ENCODE data around the gene TRAK2. TPM values are rescaled to one million over a fixed set of nuclear protein-coding genes. Genes with fewer than 3 reads are reported as not detected.

The TRAK2 gene
- total and polyA plus RNA-seq, 2 donors (not counting 3 experiments of a cell fraction or from before 2014, with no cell fraction given): 9.7 to 35.7 TPM

DNA sequence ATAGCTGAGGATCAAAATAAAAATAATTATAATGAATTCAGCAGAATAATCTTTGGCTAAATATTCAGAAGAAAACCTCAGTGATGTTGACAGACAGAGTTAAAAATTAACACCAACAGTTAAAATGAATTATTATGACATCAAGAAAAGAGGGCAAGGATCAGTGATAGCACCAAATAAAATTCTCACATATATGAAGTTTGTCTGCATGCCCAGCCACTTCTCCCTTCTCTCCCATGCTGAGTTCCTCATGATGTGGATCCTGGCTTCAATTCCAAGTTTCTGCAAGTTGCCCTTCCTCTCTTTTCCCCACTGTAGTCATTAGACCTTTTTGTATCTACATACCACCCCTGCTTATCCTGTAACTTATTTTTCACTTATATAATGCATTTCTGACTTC lies 7.1 kb upstream of the TRAK2 start:
- H3K4me1 ChIP-seq (ENCODE audit: control insufficient read depth, extremely low read depth, insufficient read depth, low read length): no peaks in the 10 kb centered on the region
- H3K4me3 ChIP-seq (replicated peaks in 1 of 3; ENCODE audit: insufficient read depth in 1 of 3, low read depth in 1 of 3, low read length in 3 of 3): no peak overlapping the region
- ChIA-PET POLR2A (no interaction called here), CTCF (no interaction called here)
- no peaks in the 10 kb centered on the region for H3K9me3 ChIP-seq (replicated peaks; ENCODE audit: control insufficient read depth, insufficient read depth, low read length)
- no peaks in the 10 kb centered on the region for H4K20me1 ChIP-seq (replicated peaks; ENCODE audit: control insufficient read depth, extremely low read depth, insufficient read depth, low read length)
- TF ChIP-seq GATA2 (IDR thresholded peaks at IDR 0.05; ENCODE audit: insufficient read depth, insufficient read length, low read depth, low read length) (no peak), POLR2A (IDR thresholded peaks at IDR 0.05; ENCODE audit: low read depth, low read length) (no peak), EZH2 (IDR thresholded peaks at IDR 0.05; ENCODE audit: borderline replicate concordance, low read depth, low read length, severe bottlenecking) (no peak), JUN (IDR thresholded peaks at IDR 0.05; ENCODE audit: borderline replicate concordance, insufficient read depth, insufficient read length, low read depth) (no peak), FOS (IDR thresholded peaks at IDR 0.05; ENCODE audit: borderline replicate concordance, insufficient read depth, low read length) (no peak), MYC (IDR thresholded peaks at IDR 0.05; ENCODE audit: low read depth, low read length) (no peak), POLR2AphosphoS5 (IDR thresholded peaks at IDR 0.05; ENCODE audit: insufficient read depth, low read depth, low read length) (no peak)
- TF ChIP-seq, protein P1, sequence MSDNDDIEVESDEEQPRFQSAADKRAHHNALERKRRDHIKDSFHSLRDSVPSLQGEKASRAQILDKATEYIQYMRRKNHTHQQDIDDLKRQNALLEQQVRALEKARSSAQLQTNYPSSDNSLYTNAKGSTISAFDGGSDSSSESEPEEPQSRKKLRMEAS (IDR thresholded peaks at IDR 0.05; ENCODE audit: insufficient read depth, insufficient read length): no peak
- TF ChIP-seq, protein P2, sequence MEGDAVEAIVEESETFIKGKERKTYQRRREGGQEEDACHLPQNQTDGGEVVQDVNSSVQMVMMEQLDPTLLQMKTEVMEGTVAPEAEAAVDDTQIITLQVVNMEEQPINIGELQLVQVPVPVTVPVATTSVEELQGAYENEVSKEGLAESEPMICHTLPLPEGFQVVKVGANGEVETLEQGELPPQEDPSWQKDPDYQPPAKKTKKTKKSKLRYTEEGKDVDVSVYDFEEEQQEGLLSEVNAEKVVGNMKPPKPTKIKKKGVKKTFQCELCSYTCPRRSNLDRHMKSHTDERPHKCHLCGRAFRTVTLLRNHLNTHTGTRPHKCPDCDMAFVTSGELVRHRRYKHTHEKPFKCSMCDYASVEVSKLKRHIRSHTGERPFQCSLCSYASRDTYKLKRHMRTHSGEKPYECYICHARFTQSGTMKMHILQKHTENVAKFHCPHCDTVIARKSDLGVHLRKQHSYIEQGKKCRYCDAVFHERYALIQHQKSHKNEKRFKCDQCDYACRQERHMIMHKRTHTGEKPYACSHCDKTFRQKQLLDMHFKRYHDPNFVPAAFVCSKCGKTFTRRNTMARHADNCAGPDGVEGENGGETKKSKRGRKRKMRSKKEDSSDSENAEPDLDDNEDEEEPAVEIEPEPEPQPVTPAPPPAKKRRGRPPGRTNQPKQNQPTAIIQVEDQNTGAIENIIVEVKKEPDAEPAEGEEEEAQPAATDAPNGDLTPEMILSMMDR (IDR thresholded peaks at IDR 0.05; ENCODE audit: extremely low read depth in 1 of 2, insufficient read depth in 1 of 2, low read depth in 1 of 2, low read length in 2 of 2): no peak
- intact Hi-C loops (cut with micrococcal nuclease) (no loop called here), dilution Hi-C loops (cut with MboI; ENCODE audit: extremely low pct_ligation_motif_present, low sequenced_read_pairs) (no loop called here)
- no TSS peak for BruUV-seq (replicated peaks)
- H3K27me3 ChIP-seq (ENCODE audit: control insufficient read depth in 2 of 2, insufficient read depth in 2 of 2, low read length in 2 of 2): no peaks in the 10 kb centered on the region
- no peak overlapping the region for H3K9ac ChIP-seq (replicated peaks; ENCODE audit: extremely low read depth, insufficient read depth, low read length)
- H3K27ac ChIP-seq (ENCODE audit: insufficient read depth, low read depth, low read length): no peak overlapping the region
- no peaks in the 10 kb centered on the region for H3K9me1 ChIP-seq (replicated peaks; ENCODE audit: control insufficient read depth, extremely low read depth, insufficient read depth, low read length)
- DNase-seq (ENCODE audit: low read depth, low spot score) (no peak), FAIRE-seq (no peak)
- H3K79me2 ChIP-seq (ENCODE audit: control insufficient read depth, insufficient read depth, low read length): no peaks in the 10 kb centered on the region
- H3K4me2 ChIP-seq (ENCODE audit: insufficient read depth, low read length): no peak overlapping the region
- H3K36me3 ChIP-seq (ENCODE audit: control insufficient read depth in 2 of 2, extremely low read depth in 1 of 2, insufficient read depth in 2 of 2, low read length in 2 of 2): no peaks in the 10 kb centered on the region
- no peak overlapping the region for H2AFZ ChIP-seq (ENCODE audit: low read depth, low read length)

Data from endothelial cell of umbilical vein (primary cell).